Liver (tissue), 3 donors: ENCODE data around the gene FGD4.

ENCODE experiments used
- ATF3 ChIP-seq: IDR thresholded peaks from 2 replicates; pipeline ENCODE4 v1.6.1; 2016; ENCODE audit warnings: antibody characterized with exemption
- CTCF ChIP-seq: fragments of 150-350 bp; IDR thresholded peaks from 2 replicates; pipeline ENCODE4 v1.5.1; 2017; ENCODE audit warnings: improper control_type of control experiment, low read depth, low read length; ENCODE audit not compliant: missing input control
- FOXA1 ChIP-seq: IDR thresholded peaks from 2 replicates; pipeline ENCODE4 v1.6.1; 2016; ENCODE audit warnings: antibody characterized with exemption
- GABPA ChIP-seq, 2 donors: IDR thresholded peaks in 1 of 2; conservative IDR thresholded peaks in 1 of 2; 2 replicates each; pipeline ENCODE4 v1.6.1; 2016; ENCODE audit warnings: antibody characterized with exemption in 2 of 2, mild to moderate bottlenecking in 1 of 2, moderate library complexity in 1 of 2
- HNF4G ChIP-seq: IDR thresholded peaks from 2 replicates; pipeline ENCODE4 v1.6.1; 2016; ENCODE audit warnings: antibody characterized with exemption
- JUND ChIP-seq, 2 donors: IDR thresholded peaks; 2 replicates each; pipeline ENCODE4 v1.6.1; 2016; ENCODE audit warnings: antibody characterized with exemption in 2 of 2
- NR2F2 ChIP-seq: IDR thresholded peaks from 2 replicates; pipeline ENCODE4 v1.6.1; 2016; ENCODE audit warnings: antibody characterized with exemption
- RAD21 ChIP-seq, 2 donors: IDR thresholded peaks; 2 replicates each; pipeline ENCODE4 v1.6.1; 2016; ENCODE audit warnings: antibody characterized with exemption in 2 of 2, mild to moderate bottlenecking in 2 of 2
- REST ChIP-seq: IDR thresholded peaks from 2 replicates; pipeline ENCODE4 v1.6.1; 2016; ENCODE audit warnings: antibody characterized with exemption, mild to moderate bottlenecking
- RXRA ChIP-seq, 2 donors: IDR thresholded peaks; 2 replicates each; pipeline ENCODE4 v1.6.1; 2017 to 2018; ENCODE audit warnings: antibody characterized with exemption in 2 of 2, mild to moderate bottlenecking in 1 of 2
- TAF1 ChIP-seq: conservative IDR thresholded peaks from 2 replicates; pipeline ENCODE4 v1.6.1; 2016; ENCODE audit warnings: antibody characterized with exemption, mild to moderate bottlenecking
- YY1 ChIP-seq: IDR thresholded peaks from 2 replicates; pipeline ENCODE4 v1.6.1; 2016; ENCODE audit warnings: antibody characterized with exemption, mild to moderate bottlenecking
- ZBTB33 ChIP-seq: IDR thresholded peaks from 2 replicates; pipeline ENCODE4 v1.6.1; 2016; ENCODE audit warnings: antibody characterized with exemption
- donor health status: healthy.
- donor health status: healthy.

- TF ChIP-seq CTCF (no peak), ATF3 (no peak), RXRA (IDR thresholded peaks at IDR 0.05) (no peak), TAF1 (no peak), JUND (IDR thresholded peaks at IDR 0.05) (no peak), REST (no peak), FOXA1 (no peak), RAD21 (IDR thresholded peaks at IDR 0.05) (no peak), NR2F2 (no peak), YY1 (no peak), HNF4G (no peak), ZBTB33 (no peak), GABPA (IDR thresholded peaks at IDR 0.05 in 1 of 2, conservative IDR thresholded peaks at IDR 0.05 in 1 of 2) (no peak)
Measured at GRCh38 chr12:32395026-32395425, 4.3 kb upstream of the FGD4 start.
